Heart right ventricle (tissue), 16 donors: ENCODE results near the gene ROBO3. TPM values are rescaled to one million over a fixed set of nuclear protein-coding genes. Genes with fewer than 3 reads are reported as not detected.

Experiments used
- ATAC-seq, 8 donors: fragments of 200-7000 bp; cut with Tn5 transposase; one replicate each; pipeline ENCODE4 v1.9.1; 2020; ENCODE audit warnings: mild to moderate bottlenecking in 8 of 8, moderate library complexity in 8 of 8, moderate number of reproducible peaks in 1 of 8
- DNase-seq, 2 donors: peaks; one replicate each; pipeline ENCODE4 v3.0.0-alpha.2; 2020
- H3K27ac ChIP-seq, 10 donors: fragments of 200-600 bp; sonication (generic) in 2 of 10; one replicate each; pipeline versions ENCODE4 v1.5.0 to v1.8.0; 2020 to 2022; ENCODE audit warnings: mild to moderate bottlenecking in 3 of 10
- H3K27me3 ChIP-seq, 7 donors: fragments of 200-600 bp; one replicate each; pipeline ENCODE4 v1.8.0; 2021 to 2022; ENCODE audit warnings: mild to moderate bottlenecking in 2 of 7
- H3K36me3 ChIP-seq, 9 donors: fragments of 200-600 bp; sonication (generic) in 1 of 9; one replicate each; pipeline versions ENCODE4 v1.5.0 to v1.8.0; 2020 to 2022; ENCODE audit warnings: mild to moderate bottlenecking in 2 of 9
- H3K4me1 ChIP-seq, 9 donors: fragments of 200-600 bp; sonication (generic) in 1 of 9; one replicate each; pipeline versions ENCODE4 v1.5.0 to v1.8.0; 2020 to 2022; ENCODE audit warnings: mild to moderate bottlenecking in 4 of 9
- H3K4me3 ChIP-seq, 10 donors: fragments of 200-600 bp; sonication (generic) in 2 of 10; one replicate each; pipeline versions ENCODE4 v1.5.0 to v1.8.0; 2020 to 2022; ENCODE audit warnings: mild to moderate bottlenecking in 7 of 10, moderate library complexity in 2 of 10
- H3K9me3 ChIP-seq, 11 donors: fragments of 200-600 bp in 10 of 11; sonication (generic) in 2 of 11; one replicate each; pipeline versions ENCODE4 v1.5.0 to v1.8.0; 2013 to 2022; ENCODE audit warnings: mild to moderate bottlenecking in 2 of 11, control low read depth in 1 of 11, moderate library complexity in 1 of 11
- CTCF ChIP-seq, 9 donors: fragments of 200-600 bp; sonication (generic) in 2 of 9; IDR thresholded peaks; one replicate each; pipeline versions ENCODE4 v1.5.0 to v1.8.0; 2021 to 2022; ENCODE audit warnings: antibody characterized with exemption in 9 of 9, mild to moderate bottlenecking in 5 of 9, moderate library complexity in 1 of 9
- WGBS, 2 donors: extraction: QIAGEN DNeasy Blood & Tissue Kit; methylation state at CpG; one replicate each; pipeline ENCODE4 v1.1.7; 2013; ENCODE audit warnings: inconsistent platforms in 1 of 2; 5-methylcytosine and 5-hydroxymethylcytosine counted together
- intact Hi-C, 10 donors: fragments of 100-400 bp; cut with DNase I; formaldehyde crosslinking; loops; one replicate each; pipeline versions ENCODE4 v1.11.1 to v1.14.2; 2022
- polyA plus RNA-seq, 2 donors: library from polyadenylated mRNA; stranded (reverse); fragments of 200-250 nt; gene quantifications; one replicate each; pipeline ENCODE4 v1.2.3, GENCODE V29; 2013
- total RNA-seq, 10 donors: library from RNA; stranded (reverse); fragmentation: NEBNext Ultra II Directional in 3 of 10; extraction: Animal tissue kit (Norgen Biotek cat#: 25700) in 3 of 10; gene quantifications; one replicate each; pipeline versions ENCODE4 v1.2.1 to v1.2.4, GENCODE V29; 2021 to 2023
- donor health status: Arrhythmogenic right ventricular cardiomyopathy.
- donor health status: ischemic (EF 13 %, LVEDD 7.1; RV severe dilation, severe dysfunction).
- donor health status: healthy with polysubstance abuse.
- donor health status: DM: no; HTN: yes; CAD: no.
- donor health status: DM: no; HTN: no; CAD: no.
- donor health status: ischemic (EF 25% LVEDD 6.9; RV normal size, moderate dysfunction).
- donor health status: ischemic (EF 25% LVEDD 5.7; RV mildly dilated, moderate dysfunction).
- donor health status: healthy.
- donor health status: DM: yes; HTN: yes; CAD: no.
- donor health status: Ischemic cardiomyopathy.
- donor health status: ischemic (EF 35%, LVEDD 5.7; RV mildly dilated, moderate dysfunction).
- donor health status: nonischemic (EF 11% LVEDD 7.7; RV severe dilation, severe dysfunction).
- donor health status: DM: yes; HTN: yes; CAD: no.
- donor health status: PGD.
- donor health status: ischemic (EF 29% LVEDD 5.4; RV normal size, mild dysfunction).
- donor health status: nonischemic (EF 23%, LVEDD 6.1; RV moderate dilation, normal function).

ROBO3 gene
- total and polyA plus RNA-seq, 12 donors, result 1.5 to 19.8 (median 4.1) TPM

- H3K9me3 ChIP-seq, result no peaks in the 10 kb centered on the region
- no peaks in the 10 kb centered on the region for H3K36me3 ChIP-seq
- DNase-seq (no peak), ATAC-seq (no peak)
- no peak overlapping the region for H3K27ac ChIP-seq
- TF ChIP-seq CTCF (IDR thresholded peaks at IDR 0.05), result no peak
- no peak overlapping the region for H3K4me3 ChIP-seq
- intact Hi-C loops, result loop anchor here in 1 of 10 donors (10.0 kb wide), 1 partner anchor 53 kb away; no protein-coding TSS in a partner anchor
- WGBS, 2 donors, result 43 to 48% methylated on average over 8 of the region's 8 CpGs
- peaks cover 1 to 39% (median 23%) of the 10 kb centered on the region in 9 donors for H3K4me1 ChIP-seq
- peaks cover 9 to 92% (median 68%) of the 10 kb centered on the region in 7 donors for H3K27me3 ChIP-seq
Observed at GRCh38 chr11:124872280-124872679, 7.0 kb downstream of the ROBO3 start.

GRCh38 chr11:124872741-124873140 lies 7.5 kb downstream of the ROBO3 start:
- ATAC-seq (no peak), DNase-seq (no peak)
- intact Hi-C loops, result loop anchor here in 1 of 10 donors (10.0 kb wide), 1 partner anchor 52 kb away; no protein-coding TSS in a partner anchor

GRCh38 chr11:124873951-124874350 lies 8.7 kb downstream of the ROBO3 start:
- DNase-seq (no peak), ATAC-seq (no peak)
- H3K27me3 ChIP-seq, result peaks cover under 1 to 82% (median 61%) of the 10 kb centered on the region in 7 donors
- no peak overlapping the region for H3K4me3 ChIP-seq
- peaks cover 3 to 39% (median 26%) of the 10 kb centered on the region in 9 donors for H3K4me1 ChIP-seq
- H3K27ac ChIP-seq, result no peak overlapping the region
- no peak for TF ChIP-seq CTCF (IDR thresholded peaks at IDR 0.05)
- H3K36me3 ChIP-seq, result no peaks in the 10 kb centered on the region
- H3K9me3 ChIP-seq, result no peaks in the 10 kb centered on the region
- intact Hi-C loops, result loop anchor here in 1 of 10 donors (10.0 kb wide), 1 partner anchor 51 kb away; no protein-coding TSS in a partner anchor
- WGBS, 2 donors, result 88% methylated on average over 8 of the region's 8 CpGs

More at GRCh38 chr11:124872741-124873140, 7.5 kb downstream of the ROBO3 start:
- 22 to 28% methylated on average over 9 of the region's 9 CpGs for WGBS, 2 donors
- no peak for TF ChIP-seq CTCF (IDR thresholded peaks at IDR 0.05)
- H3K27me3 ChIP-seq, result peaks cover 7 to 92% (median 66%) of the 10 kb centered on the region in 7 donors
- no peaks in the 10 kb centered on the region for H3K9me3 ChIP-seq
- H3K27ac ChIP-seq, result no peak overlapping the region
- H3K36me3 ChIP-seq, result no peaks in the 10 kb centered on the region
- peaks cover 3 to 39% (median 28%) of the 10 kb centered on the region in 9 donors for H3K4me1 ChIP-seq
- no peak overlapping the region for H3K4me3 ChIP-seq

GRCh38 chr11:124874571-124875255 lies 9.5 kb downstream of the ROBO3 start:
- Histone ChIP-seq H3K4me3 (no peak overlapping the region), H3K27ac (no peak overlapping the region), H3K27me3 (peaks cover 0 to 78% (median 53%) of the 10 kb centered on the region in 7 donors), H3K4me1 (peaks cover 3 to 36% (median 23%) of the 10 kb centered on the region in 9 donors), H3K36me3 (no peaks in the 10 kb centered on the region), H3K9me3 (no peaks in the 10 kb centered on the region)
- WGBS, 2 donors, result 97 to 98% methylated on average over 7 of the region's 7 CpGs
- DNase-seq (no peak), ATAC-seq (no peak)
- intact Hi-C loops, result loop anchor here in 3 of 10 donors (5.0 to 10.0 kb wide), 3 partner anchors 43 to 78 kb away; partner anchors contain the start of genes CCDC15 (in 2 of the 3) and HEPN1 (in 1 of the 3)
- TF ChIP-seq CTCF (IDR thresholded peaks at IDR 0.05), result no peak
